GM21528 (cell line): ENCODE results near the gene RAP1GAP2.
"Not testable (repeated sequence)": the region's sequence is repeated elsewhere in the genome, so short reads cannot be mapped to it uniquely, and the experiment has no call there.

Experiments
- ATAC-seq: cut with Tn5 transposase; IDR thresholded peaks from one replicate; pipeline ENCODE4 v1.9.1; 2021; ENCODE audit warnings: mild to moderate bottlenecking, moderate library complexity; ENCODE audit not compliant: unreplicated experiment, low FRiP score

Gene RAP1GAP2

DNA sequence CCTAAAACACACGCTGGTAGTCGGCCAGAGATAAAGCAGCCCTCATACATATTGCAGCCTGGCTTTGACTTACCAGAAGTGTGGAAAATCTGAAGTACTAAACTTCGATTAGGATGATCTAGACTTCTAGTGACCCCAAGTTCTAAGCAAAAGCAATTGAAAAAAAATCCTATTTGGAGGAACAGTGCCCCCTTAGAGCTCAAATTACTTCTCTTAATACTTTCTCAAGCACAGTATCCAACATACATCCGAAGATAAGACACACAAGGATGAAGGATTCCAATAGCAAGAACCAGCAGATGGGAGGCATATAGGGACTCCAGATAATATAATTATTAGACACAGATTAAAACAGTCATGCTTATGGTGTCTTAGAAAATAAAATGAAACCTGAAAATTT is 277.6 kb downstream of the RAP1GAP2 start:
- ATAC-seq, result not testable (repeated sequence)
